Stimulated activated naive CD8-positive, alpha-beta T cell treated with anti-CD3 and anti-CD28 coated beads, Interleukin-15, Interleukin-2, amounts not matched to agents 100 ng/mL and 50 ng/mL, for 24 hours (primary cell): Measurements from ENCODE around the gene GRN.
A peak's percentile ranks its signal among the peaks of the same experiment; 100 is the strongest.
"Not testable (repeated sequence)": the region's sequence is repeated elsewhere in the genome, so short reads cannot be mapped to it uniquely, and the experiment has no call there.

Experiments used
- H3K27ac Mint-ChIP-seq: one replicate; pipeline ENCODE4 v1.8.0; 2021; ENCODE audit warnings: mild to moderate bottlenecking, mixed read lengths
- H3K27me3 Mint-ChIP-seq: one replicate; pipeline ENCODE4 v1.8.0; 2021; ENCODE audit warnings: mixed read lengths
- H3K36me3 Mint-ChIP-seq: one replicate; pipeline ENCODE4 v1.8.0; 2021; ENCODE audit warnings: low read depth, mixed read lengths
- H3K4me1 Mint-ChIP-seq: one replicate; pipeline ENCODE4 v1.8.0; 2021; ENCODE audit warnings: low read depth, mixed read lengths
- H3K4me3 Mint-ChIP-seq: one replicate; pipeline ENCODE4 v1.8.0; 2021; ENCODE audit warnings: mild to moderate bottlenecking, mixed read lengths
- H3K9me3 Mint-ChIP-seq: one replicate; pipeline ENCODE4 v1.8.0; 2021; ENCODE audit warnings: mixed read lengths

GRN gene

DNA sequence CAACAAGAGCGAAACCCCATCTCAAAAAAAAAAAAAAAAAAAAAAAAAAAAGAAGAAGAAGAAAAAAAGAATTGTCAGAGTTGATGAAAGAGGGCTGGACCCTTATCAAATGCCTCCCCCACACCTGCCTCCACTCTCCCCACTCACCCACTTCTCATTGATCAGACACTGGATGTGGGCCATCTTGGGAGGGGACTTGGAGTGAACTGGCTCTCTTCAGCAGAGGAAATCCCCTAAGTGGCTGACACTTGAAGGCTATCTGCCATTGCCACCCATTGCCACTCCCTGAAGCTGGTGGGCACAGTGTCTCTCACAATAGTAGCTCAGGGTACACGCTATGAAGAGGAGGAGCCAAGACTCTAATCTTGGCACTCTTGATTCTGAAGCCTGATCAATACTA, 42.7 kb downstream of the GRN start:
- Mint-ChIP-seq H3K36me3 (no peaks in the 10 kb centered on the region), H3K4me3 (no peak overlapping the region), H3K27me3 (peaks cover 20% of the 10 kb centered on the region), H3K9me3 (no peaks in the 10 kb centered on the region), H3K4me1 (peaks cover 18% of the 10 kb centered on the region), H3K27ac (no peak overlapping the region)

DNA sequence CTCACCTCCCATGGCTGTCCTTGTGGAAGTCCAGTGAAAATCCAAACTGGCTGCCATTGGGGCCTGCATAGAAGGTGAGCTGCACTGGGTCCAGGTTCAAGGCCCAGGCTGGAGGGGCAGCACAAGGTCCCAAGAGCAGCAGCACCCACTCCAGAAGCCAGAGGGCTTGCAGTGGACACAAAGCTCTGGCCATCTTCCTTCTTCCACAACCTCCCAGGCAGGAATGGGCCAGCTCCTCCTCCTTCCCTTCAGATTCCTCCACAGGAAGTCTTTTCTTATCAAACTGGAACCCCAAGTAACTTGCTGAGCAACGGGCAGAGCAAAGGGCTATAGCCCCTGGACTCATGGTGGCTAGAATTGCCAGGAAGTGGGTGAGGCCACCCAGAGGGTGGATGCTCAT, 44.2 kb downstream of the GRN start, which contains the start of gene ITGA2B:
ITGA2B (minus strand) TSS at position 369 of the 400 bp plus-strand sequence; CDS start at position 193, 176 bp downstream.
- peak within 1 kb of the TSS; percentile 32 for H3K4me3 Mint-ChIP-seq
- H3K36me3 Mint-ChIP-seq, result no peaks in the 10 kb centered on the region
- H3K9me3 Mint-ChIP-seq, result no peaks in the 10 kb centered on the region
- H3K27ac Mint-ChIP-seq, result peak within 1 kb of the TSS; percentile 34
- H3K4me1 Mint-ChIP-seq, result peaks cover 28% of the 10 kb centered on the region
- peaks cover 14% of the 10 kb centered on the region for H3K27me3 Mint-ChIP-seq

DNA sequence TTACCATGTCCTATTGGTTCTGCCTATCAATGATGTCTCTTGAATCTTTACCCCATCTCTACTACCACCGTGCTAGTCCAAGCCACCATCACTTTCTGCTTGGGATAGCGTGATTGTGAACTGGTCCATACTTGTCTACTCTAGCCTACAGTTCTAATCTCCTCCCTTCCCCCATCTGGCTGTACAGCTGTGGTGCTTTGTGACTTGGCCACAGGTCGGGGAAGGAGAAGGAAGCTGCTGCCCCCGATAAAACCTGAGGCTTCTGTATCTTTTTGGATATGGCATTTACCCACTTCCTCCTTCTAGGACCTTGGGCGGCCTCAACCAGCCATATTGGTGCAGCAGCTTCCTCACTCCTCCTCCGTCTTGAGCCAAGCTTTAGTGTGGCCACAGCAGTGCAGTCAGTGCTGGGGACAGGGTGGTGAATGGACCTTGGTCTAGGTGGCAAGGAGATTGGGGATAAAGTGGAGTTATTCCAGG, 44.7 kb downstream of the GRN start:
- Mint-ChIP-seq H3K36me3 (no peaks in the 10 kb centered on the region), H3K27ac (peak overlapping the region; percentile 34), H3K4me1 (peaks cover 31% of the 10 kb centered on the region), H3K9me3 (no peaks in the 10 kb centered on the region), H3K27me3 (peaks cover 11% of the 10 kb centered on the region), H3K4me3 (no peak overlapping the region)

DNA sequence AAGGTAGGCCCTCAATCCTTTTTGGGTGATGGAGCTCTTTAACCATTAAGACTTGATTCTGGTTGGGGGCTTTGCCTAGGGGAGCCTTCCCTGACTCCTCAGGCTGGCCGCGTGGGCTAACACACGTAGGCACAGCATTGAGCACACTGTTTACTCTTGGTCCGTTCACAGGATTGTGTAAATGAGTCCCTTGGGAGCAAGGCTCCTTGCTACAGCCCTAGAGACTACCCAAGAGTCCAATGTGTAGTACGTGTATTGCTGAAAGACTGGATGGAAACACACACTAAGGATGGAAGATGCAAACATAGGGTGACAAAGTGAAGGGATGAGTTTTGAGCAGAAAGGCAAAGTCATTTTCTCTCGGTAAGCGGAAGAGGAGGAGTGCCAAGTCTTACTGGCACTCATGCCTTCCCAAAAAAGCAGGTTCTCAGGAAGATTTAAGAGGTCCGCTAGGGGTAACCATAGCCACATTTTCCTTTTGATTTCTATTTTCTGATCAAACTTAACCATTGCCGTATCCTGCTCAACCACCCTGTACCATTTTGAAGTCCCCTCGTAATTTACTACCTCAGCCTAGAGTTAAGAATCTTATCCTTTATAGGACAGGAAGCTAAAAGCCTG, 45.3 kb downstream of the GRN start:
- Mint-ChIP-seq H3K36me3 (no peaks in the 10 kb centered on the region), H3K4me3 (no peak overlapping the region), H3K4me1 (peaks cover 31% of the 10 kb centered on the region), H3K27ac (no peak overlapping the region), H3K27me3 (peaks cover 11% of the 10 kb centered on the region), H3K9me3 (no peaks in the 10 kb centered on the region)

DNA sequence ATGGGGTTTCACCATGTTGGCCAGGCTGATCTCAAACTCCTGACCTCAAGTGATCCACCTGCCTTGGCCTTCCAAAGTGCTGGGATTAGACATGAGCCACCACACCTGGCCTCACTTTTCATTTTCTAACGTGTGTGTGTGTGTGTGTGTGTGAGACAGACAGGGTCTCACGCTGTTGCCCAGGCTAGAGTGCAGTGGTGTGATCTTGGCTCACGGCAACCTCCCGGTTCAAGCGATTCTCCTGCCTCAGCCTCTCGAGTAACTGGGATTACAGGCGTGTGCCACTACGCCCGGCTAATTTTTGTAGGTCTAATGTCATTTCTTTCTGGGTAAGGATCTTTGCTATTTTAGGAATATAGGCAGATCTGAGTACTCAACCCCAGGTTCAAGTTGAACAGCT, 49.0 kb downstream of the GRN start:
- H3K9me3 Mint-ChIP-seq, H3K27me3 Mint-ChIP-seq, H3K27ac Mint-ChIP-seq, H3K4me3 Mint-ChIP-seq: not testable (repeated sequence)
- Mint-ChIP-seq H3K36me3 (peaks cover 28% of the 10 kb centered on the region), H3K4me1 (peaks cover 20% of the 10 kb centered on the region)

DNA sequence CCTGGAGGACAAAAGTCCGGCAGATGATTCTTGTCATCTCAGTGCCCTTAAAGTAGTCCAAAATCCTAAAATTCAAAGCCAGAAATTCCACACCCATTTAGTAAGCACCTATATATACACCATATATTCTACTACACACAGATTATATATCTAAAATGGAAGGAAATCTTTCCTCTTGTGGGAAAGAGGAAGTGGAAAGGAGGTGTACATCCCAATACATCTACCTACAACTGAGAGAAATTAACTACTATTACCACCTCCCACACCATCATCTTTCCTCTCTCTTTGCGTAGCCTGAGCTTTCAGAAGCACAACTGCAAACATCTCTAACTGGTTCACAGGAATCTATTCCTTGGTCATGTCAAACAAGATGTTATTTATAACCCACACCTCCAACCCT, 49.7 kb downstream of the GRN start:
- peaks cover 34% of the 10 kb centered on the region for H3K36me3 Mint-ChIP-seq
- H3K4me3 Mint-ChIP-seq, result no peak overlapping the region
- H3K27ac Mint-ChIP-seq, result no peak overlapping the region
- H3K27me3 Mint-ChIP-seq, result no peaks in the 10 kb centered on the region
- H3K9me3 Mint-ChIP-seq, result no peaks in the 10 kb centered on the region
- peaks cover 15% of the 10 kb centered on the region for H3K4me1 Mint-ChIP-seq

DNA sequence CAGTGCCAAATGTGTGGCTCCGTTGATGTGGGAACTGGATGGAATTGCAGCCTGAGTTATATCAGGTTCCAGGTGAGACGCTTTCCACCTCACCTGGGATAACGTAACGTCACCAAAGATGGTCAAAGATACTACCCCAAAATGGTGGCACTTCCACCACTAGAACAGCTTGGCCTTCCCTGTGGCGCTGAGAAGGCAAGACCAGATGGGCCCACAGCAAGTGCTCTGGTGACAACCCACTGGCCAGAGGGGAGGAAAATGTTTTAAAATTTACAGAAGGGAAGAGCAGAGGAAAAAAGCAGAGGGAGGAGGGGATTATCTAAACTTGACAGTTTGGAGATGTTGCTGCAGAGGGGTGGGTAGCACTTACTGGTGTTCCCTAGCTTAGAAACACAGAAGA, 51.8 kb downstream of the GRN start:
- Mint-ChIP-seq H3K4me1 (peaks cover 13% of the 10 kb centered on the region), H3K27me3 (no peaks in the 10 kb centered on the region), H3K9me3 (no peaks in the 10 kb centered on the region), H3K4me3 (no peak overlapping the region), H3K36me3 (peaks cover 51% of the 10 kb centered on the region), H3K27ac (no peak overlapping the region)

DNA sequence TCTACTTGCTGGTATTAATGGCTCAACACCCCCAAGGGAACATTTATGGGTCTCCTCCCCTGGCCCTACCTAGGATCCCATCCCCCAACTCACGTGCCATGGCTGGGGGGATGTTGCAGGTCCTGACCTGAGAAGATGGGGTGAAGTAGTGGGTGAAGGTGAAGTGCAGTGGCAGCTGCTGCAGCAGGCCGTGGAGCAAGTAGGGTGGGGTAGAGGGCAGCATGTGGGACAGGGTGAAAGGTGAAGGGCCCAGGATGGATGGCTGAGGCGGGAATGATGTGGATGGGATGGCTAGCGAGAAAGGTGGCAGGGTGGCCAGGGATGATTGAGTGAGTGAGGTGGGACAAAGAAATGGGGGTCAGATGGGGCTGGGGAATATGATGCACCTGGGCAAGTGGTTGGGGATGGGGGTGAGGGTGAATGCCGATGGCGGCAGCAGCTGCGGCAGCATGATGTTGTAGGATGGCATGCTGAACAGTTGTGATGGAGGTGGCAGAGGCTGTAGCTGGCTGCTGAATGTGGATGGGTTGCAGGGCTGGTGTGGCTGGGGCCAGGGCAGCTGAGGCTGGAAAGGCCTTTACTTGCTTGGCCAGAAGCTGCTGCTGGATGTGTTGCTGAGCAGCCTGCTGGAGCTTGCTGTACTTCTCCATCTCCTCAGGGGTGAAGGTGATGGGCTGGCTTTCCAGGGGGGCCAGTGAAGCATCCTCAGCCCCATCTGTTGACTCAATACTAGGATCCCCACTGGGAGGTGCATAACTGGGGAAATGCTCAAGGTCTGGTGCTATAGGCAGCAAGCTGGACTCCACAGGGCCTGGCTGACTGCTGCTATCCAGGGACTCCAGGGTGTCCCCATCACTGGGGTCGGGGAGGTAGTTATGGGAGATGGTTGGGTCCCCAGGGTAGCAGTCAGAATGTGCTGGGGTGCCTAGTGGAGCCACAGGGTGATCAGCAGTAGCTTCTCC, 52.7 kb downstream of the GRN start:
- Mint-ChIP-seq H3K27me3 (no peaks in the 10 kb centered on the region), H3K9me3 (no peaks in the 10 kb centered on the region), H3K4me1 (peaks cover 19% of the 10 kb centered on the region), H3K4me3 (no peak overlapping the region), H3K27ac (no peak overlapping the region), H3K36me3 (peaks cover 57% of the 10 kb centered on the region)

DNA sequence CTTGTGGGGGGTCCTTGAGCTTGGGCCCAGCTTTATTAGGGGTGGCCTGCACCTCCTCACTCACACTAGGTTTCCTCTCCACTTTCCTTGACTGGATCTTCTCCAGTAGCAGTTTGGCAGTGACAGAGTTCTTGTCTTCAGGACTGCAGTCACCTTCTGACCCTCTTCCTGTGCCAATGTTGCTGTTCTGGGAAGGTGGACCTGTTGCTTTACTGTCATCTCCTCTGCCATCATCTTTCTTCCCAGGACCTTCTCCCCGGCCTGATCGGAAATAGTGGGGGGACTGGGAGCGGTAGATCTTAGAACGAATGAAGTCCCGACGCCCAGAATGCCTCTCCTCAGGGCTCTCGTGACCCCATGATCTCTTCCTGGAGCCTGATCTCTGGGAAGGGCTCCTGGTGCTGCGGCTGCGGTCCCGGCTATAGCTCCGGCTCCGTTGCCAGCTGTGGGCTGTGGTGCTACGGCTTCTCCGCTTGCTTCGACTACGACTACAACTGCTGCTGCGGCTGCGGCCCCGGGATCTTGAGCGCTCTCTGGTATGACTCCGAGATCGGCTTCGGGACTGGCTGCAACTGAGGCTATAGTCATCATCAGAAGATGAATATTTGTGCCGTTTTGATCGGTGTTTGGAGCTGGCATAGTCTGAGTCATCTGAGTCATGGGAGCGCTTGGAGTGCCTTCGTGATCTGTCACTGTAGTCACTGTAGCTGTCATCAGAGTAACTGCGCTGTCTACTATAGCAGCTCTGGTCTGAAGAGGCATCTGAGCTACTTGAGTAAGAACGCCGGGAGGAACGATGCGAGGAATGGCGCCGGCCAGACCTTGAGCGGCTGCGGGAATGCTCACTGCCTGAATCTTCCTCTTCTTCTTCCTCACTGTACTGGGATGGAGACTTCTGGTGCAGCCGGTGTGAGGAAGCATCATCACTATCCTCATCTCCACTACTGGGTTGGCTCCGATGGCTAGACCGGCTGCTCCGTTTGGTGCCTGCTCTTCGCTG, 53.9 kb downstream of the GRN start:
- Mint-ChIP-seq H3K27me3 (no peaks in the 10 kb centered on the region), H3K4me3 (no peak overlapping the region), H3K36me3 (peaks cover 58% of the 10 kb centered on the region), H3K9me3 (no peaks in the 10 kb centered on the region), H3K27ac (no peak overlapping the region), H3K4me1 (peaks cover 17% of the 10 kb centered on the region)

DNA sequence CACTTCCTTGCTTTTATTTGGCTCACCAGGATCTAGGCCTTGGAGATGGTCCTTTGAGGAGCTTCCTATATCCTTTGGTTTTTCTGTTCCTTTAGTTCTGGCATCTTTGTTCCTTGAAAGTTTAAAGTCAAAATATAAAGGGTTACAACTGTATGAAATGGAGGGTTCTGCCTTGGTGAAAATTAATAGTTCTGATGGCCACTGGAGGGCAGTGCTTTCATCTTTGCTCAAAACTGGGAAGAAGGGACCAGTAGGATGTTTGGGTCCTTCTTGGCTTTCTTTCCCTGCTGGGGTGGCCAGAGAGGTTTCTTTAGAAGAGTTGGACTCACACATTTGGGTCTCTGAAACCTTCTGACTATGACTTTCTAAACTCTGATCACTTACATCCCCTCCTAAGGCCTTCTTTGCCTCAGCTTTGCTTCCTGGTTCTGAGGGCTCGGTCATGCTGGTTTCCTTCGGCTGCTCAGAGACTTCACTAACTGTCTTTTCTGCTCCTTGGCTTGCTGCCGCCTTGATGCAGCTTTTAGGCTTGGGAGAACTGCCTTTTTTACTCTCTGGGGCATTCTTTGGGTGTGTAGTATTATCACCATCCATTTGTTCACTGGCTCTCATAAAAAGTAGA, 55.2 kb downstream of the GRN start:
- H3K27me3 Mint-ChIP-seq, result no peaks in the 10 kb centered on the region
- peaks cover 62% of the 10 kb centered on the region for H3K36me3 Mint-ChIP-seq
- no peak overlapping the region for H3K4me3 Mint-ChIP-seq
- no peaks in the 10 kb centered on the region for H3K9me3 Mint-ChIP-seq
- no peak overlapping the region for H3K27ac Mint-ChIP-seq
- H3K4me1 Mint-ChIP-seq, result peaks cover 11% of the 10 kb centered on the region
